Occipital lobe (tissue), 2 donors: ENCODE data around the gene FNDC5. TPM values are rescaled to one million over a fixed set of nuclear protein-coding genes. Genes with fewer than 3 reads are reported as not detected.

ENCODE experiments used
- DNase-seq: peaks from one replicate; lab custom pipeline; 2025; lab: John Stamatoyannopoulos, UW
- total RNA-seq: library from RNA; depleted of rRNA; stranded (reverse); fragments of >200 nt; gene quantifications from one replicate; pipeline ENCODE4 v1.2.3, GENCODE V29; 2014

FNDC5 gene
- total RNA-seq, 1 donor from 2014 or later, result 17.0 TPM

- DNase-seq, result peak; percentile 99
Observed at GRCh38 chr1:32817159-32817814, 53.4 kb downstream of the FNDC5 start, which contains the start of the genes S100PBP and YARS1. Gene S100PBP (plus strand): TSS chr1:32817653. CDS start chr1:32826100, 8,447 bp downstream. Gene YARS1 (minus strand): TSS chr1:32817358. CDS start chr1:32817244, 114 bp downstream.

- DNase-seq, result no peak
Observed at GRCh38 chr1:32816676-32817158, 54.0 kb downstream of the FNDC5 start.

GRCh38 chr1:32813941-32814739, 56.6 kb downstream of the FNDC5 start:
- no peak for DNase-seq

Other genes with a start within 250 kb of the FNDC5 start
- 21.7 TPM for gene ZBTB8OS, start 220.4 kb downstream of the FNDC5 start, total RNA-seq
- 212 TPM for gene RBBP4, start 219.7 kb downstream of the FNDC5 start, total RNA-seq
- gene SYNC, start 168.1 kb downstream of the FNDC5 start, total RNA-seq, result 4.1 TPM
- 43.4 TPM for gene YARS1, start 53.6 kb downstream of the FNDC5 start, total RNA-seq
- gene S100PBP, start 53.3 kb downstream of the FNDC5 start, total RNA-seq, result 42.7 TPM
- 44.0 TPM for gene HPCA, start 15.6 kb upstream of the FNDC5 start, total RNA-seq
- gene TMEM54, start 30.5 kb upstream of the FNDC5 start, total RNA-seq, result 5.3 TPM
- gene RNF19B, start 93.9 kb upstream of the FNDC5 start, total RNA-seq, result 37.9 TPM
- gene AK2, start 166.0 kb upstream of the FNDC5 start, total RNA-seq, result 46.9 TPM
- gene AZIN2, start 210.2 kb upstream of the FNDC5 start, total RNA-seq, result 25.4 TPM